AG04450 (cell line): ENCODE results near the gene HCN2. TPM values are rescaled to one million over a fixed set of nuclear protein-coding genes. Genes with fewer than 3 reads are reported as not detected.

Experiments used
- CTCF ChIA-PET: fragments of 300-600, 350-600 bp; formaldehyde crosslinking; extraction: SDS; loops from one replicate; lab custom pipeline; 2022; ENCODE audit warnings: antibody characterized with exemption, inconsistent platforms; lab: Charles Lee
- POLR2A ChIA-PET: fragments of 350-600 bp; formaldehyde crosslinking; extraction: SDS; loops from one replicate; lab custom pipeline; 2021; ENCODE audit warnings: antibody characterized with exemption, inconsistent platforms; lab: Yijun Ruan, JAX
- DNase-seq: peaks from one replicate; pipeline ENCODE4 v3.0.0-alpha.2; 2011; ENCODE audit warnings: low read depth, low spot score
- H3K27ac ChIP-seq: one replicate; pipeline ENCODE4 v1.5.1; 2012; ENCODE audit warnings: low read depth, low read length, control low read depth
- H3K27me3 ChIP-seq: one replicate; pipeline ENCODE4 v1.6.0; 2012; ENCODE audit warnings: low read length; ENCODE audit not compliant: control insufficient read depth, insufficient read depth
- H3K4me3 ChIP-seq: 2 replicates; pipeline ENCODE4 v1.5.1; 2011; ENCODE audit warnings: mild to moderate bottlenecking, low read depth, low read length, control low read depth
- H3K9me3 ChIP-seq: 2 replicates; pipeline ENCODE4 v1.5.1; 2012; ENCODE audit warnings: low read length; ENCODE audit not compliant: control insufficient read depth, insufficient read depth
- polyA plus RNA-seq: library from polyadenylated mRNA; depleted of rRNA; stranded (reverse); fragments of >200 nt; gene quantifications from 2 replicates; pipeline ENCODE4 v1.2.3, GENCODE V29; 2011
- TF ChIP-seq, protein P1 (sequence below): IDR thresholded peaks from 2 replicates; pipeline ENCODE4 v1.5.1; 2011; ENCODE audit warnings: low read depth, low read length, control low read depth, inconsistent platforms

HCN2 gene
- polyA plus RNA-seq, 1 experiment: 0.33 TPM

DNA sequence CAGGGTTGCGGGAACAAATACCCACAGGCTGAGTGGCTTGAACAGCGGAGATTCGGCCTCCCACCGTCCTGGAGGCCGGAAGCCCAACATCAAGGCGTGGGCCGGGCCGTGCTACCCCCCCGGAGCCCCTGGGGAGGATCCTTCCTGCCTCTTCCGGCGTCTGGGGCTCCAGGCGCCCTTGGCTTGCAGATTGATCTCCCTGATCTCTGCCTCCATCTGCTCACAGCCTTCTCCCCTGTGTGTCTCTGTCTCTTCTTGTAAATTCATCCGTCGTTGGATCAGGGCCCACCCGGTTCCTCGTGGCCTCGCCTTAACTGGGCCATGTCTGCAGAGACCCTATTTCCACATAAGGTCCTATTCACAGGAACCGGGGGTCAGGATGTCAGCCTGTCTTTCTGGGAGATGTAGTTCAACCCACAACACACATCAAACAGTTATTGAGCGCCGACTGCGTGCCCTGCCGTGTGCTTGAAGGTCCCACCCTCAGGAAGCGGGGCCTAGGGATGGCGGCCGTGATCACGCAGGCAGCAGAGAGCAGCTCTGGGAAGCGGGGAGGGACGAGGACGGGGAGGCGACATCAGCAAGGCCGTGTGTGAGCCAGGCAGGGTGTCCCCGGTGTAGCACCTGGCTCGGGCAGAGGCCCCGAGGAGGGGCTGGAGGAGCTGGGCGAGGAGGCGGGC lies 21.3 kb downstream of the HCN2 start:
- peak; percentile 33 for DNase-seq
- Histone ChIP-seq H3K9me3 (no peaks in the 10 kb centered on the region; the same call in 1 of the 2 replicates), H3K4me3 (no peak overlapping the region), H3K27ac (peak overlapping the region; percentile 87), H3K27me3 (no peaks in the 10 kb centered on the region)
- ChIA-PET POLR2A (interaction anchor here (0.5 kb wide), 1 partner anchor 159 kb away, joined by 3 read pairs; no protein-coding TSS in a partner anchor), CTCF (no interaction called here)
- TF ChIP-seq, protein P1, sequence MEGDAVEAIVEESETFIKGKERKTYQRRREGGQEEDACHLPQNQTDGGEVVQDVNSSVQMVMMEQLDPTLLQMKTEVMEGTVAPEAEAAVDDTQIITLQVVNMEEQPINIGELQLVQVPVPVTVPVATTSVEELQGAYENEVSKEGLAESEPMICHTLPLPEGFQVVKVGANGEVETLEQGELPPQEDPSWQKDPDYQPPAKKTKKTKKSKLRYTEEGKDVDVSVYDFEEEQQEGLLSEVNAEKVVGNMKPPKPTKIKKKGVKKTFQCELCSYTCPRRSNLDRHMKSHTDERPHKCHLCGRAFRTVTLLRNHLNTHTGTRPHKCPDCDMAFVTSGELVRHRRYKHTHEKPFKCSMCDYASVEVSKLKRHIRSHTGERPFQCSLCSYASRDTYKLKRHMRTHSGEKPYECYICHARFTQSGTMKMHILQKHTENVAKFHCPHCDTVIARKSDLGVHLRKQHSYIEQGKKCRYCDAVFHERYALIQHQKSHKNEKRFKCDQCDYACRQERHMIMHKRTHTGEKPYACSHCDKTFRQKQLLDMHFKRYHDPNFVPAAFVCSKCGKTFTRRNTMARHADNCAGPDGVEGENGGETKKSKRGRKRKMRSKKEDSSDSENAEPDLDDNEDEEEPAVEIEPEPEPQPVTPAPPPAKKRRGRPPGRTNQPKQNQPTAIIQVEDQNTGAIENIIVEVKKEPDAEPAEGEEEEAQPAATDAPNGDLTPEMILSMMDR: no peak

DNA sequence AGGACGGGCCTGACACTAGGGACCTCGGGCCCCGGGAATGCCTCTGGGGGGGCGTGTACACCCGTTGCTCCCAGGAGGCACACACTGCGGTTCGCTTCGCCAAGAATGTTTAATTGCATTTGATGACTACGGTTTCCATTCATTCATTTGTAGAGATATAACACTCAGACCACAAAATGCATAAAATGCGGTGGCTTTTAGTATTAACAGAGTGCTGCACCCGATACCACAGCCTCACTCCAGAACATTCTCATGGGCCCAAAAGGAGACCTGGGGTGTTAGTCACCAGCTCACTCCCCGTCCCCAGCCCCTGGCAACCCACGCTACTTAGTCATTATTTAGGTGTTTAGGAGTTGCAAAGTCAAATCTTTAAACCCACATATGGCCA lies 21.8 kb downstream of the HCN2 start:
- Histone ChIP-seq H3K27ac (peak overlapping the region; percentile 87), H3K27me3 (no peaks in the 10 kb centered on the region), H3K4me3 (no peak overlapping the region), H3K9me3 (no peaks in the 10 kb centered on the region; the same call in 1 of the 2 replicates)
- CTCF ChIA-PET: no interaction called here
- POLR2A ChIA-PET: interaction anchor here (0.6 kb wide), 1 partner anchor 859 kb away, joined by 3 read pairs; no protein-coding TSS in a partner anchor
- DNase-seq: peak; percentile 76
- TF ChIP-seq, protein P1: no peak

GRCh38 chr19:612941-613340 lies 23.3 kb downstream of the HCN2 start:
- Histone ChIP-seq H3K27me3 (no peaks in the 10 kb centered on the region), H3K4me3 (no peak overlapping the region), H3K9me3 (no peaks in the 10 kb centered on the region; the same call in 1 of the 2 replicates), H3K27ac (no peak overlapping the region)
- ChIA-PET POLR2A (no interaction called here), CTCF (no interaction called here)
- TF ChIP-seq, protein P1: no peak
- no peak for DNase-seq

- H3K27ac ChIP-seq: no peak overlapping the region
- no peak overlapping the region for H3K4me3 ChIP-seq
- CTCF ChIA-PET: no interaction called here
- DNase-seq: no peak
- TF ChIP-seq, protein P1: no peak
- H3K9me3 ChIP-seq: peaks cover 5% of the 10 kb centered on the region; the same call in 1 of the 2 replicates
- POLR2A ChIA-PET: no interaction called here
- H3K27me3 ChIP-seq: no peaks in the 10 kb centered on the region
Observed at GRCh38 chr19:613732-614567, 24.3 kb downstream of the HCN2 start.

- Histone ChIP-seq H3K27me3 (no peaks in the 10 kb centered on the region), H3K27ac (no peak overlapping the region), H3K4me3 (no peak overlapping the region), H3K9me3 (peaks cover 14% of the 10 kb centered on the region; the same call in 1 of the 2 replicates)
- TF ChIP-seq, protein P1: no peak
- CTCF ChIA-PET: no interaction called here
- POLR2A ChIA-PET: no interaction called here
- DNase-seq: no peak
Observed at GRCh38 chr19:615619-616018, 25.9 kb downstream of the HCN2 start.
